ENCODE data around the gene ERC2. TPM values are rescaled to one million over a fixed set of nuclear protein-coding genes. Genes with fewer than 3 reads are reported as not detected.

ERC2 gene
- total and polyA plus RNA-seq, 2 donors (not counting 1 experiment from before 2014, with no cell fraction given) = 0.14 to 0.17 TPM

GRCh38 chr3:56347219-56347871 is 120.9 kb downstream of the ERC2 start:
- no peak overlapping the region for H3K4me3 ChIP-seq (replicated peaks in 1 of 4; ENCODE audit: control extremely low read depth in 1 of 4, insufficient read depth in 1 of 4, low read depth in 3 of 4, low read length in 4 of 4)
- H3K9ac ChIP-seq (ENCODE audit: insufficient read depth, low read length) = no peak overlapping the region
- no peak overlapping the region for H3K4me2 ChIP-seq (ENCODE audit: extremely low read depth, insufficient read depth, low read length)
- no peak overlapping the region for H2AFZ ChIP-seq (ENCODE audit: low read length)
- H3K27ac ChIP-seq (ENCODE audit: insufficient read depth, low read length) = no peak overlapping the region
- H3K4me1 ChIP-seq (ENCODE audit: control insufficient read depth, extremely low read depth, insufficient read depth, low read length) = no peaks in the 10 kb centered on the region
- H3K27me3 ChIP-seq (ENCODE audit: control insufficient read depth, insufficient read depth, low read length) = no peaks in the 10 kb centered on the region
- H3K36me3 ChIP-seq (ENCODE audit: control insufficient read depth, insufficient read depth, low read length) = no peaks in the 10 kb centered on the region
- no peaks in the 10 kb centered on the region for H4K20me1 ChIP-seq (ENCODE audit: control insufficient read depth, extremely low read depth, insufficient read depth, low read length)
- no peaks in the 10 kb centered on the region for H3K9me3 ChIP-seq (ENCODE audit: control insufficient read depth, insufficient read depth, low read depth, low read length)
- DNase-seq (ENCODE audit: low read depth in 2 of 2) = no peak
- H3K79me2 ChIP-seq (ENCODE audit: control insufficient read depth, insufficient read depth, low read length) = no peaks in the 10 kb centered on the region
- no peak for TF ChIP-seq CTCF (conservative IDR thresholded peaks at IDR 0.05 in 1 of 2, IDR thresholded peaks at IDR 0.05 in 1 of 2; ENCODE audit: low read depth in 1 of 2, low read length in 2 of 2)
- no peak for TF ChIP-seq EZH2 (IDR thresholded peaks at IDR 0.05; ENCODE audit: low read length, missing control alignments)

- DNase-seq (ENCODE audit: low read depth in 2 of 2) = no peak
- Histone ChIP-seq H3K9me3 (ENCODE audit: control insufficient read depth, insufficient read depth, low read depth, low read length) (no peaks in the 10 kb centered on the region), H3K4me1 (ENCODE audit: control insufficient read depth, extremely low read depth, insufficient read depth, low read length) (no peaks in the 10 kb centered on the region), H3K27me3 (ENCODE audit: control insufficient read depth, insufficient read depth, low read length) (peaks cover 2% of the 10 kb centered on the region), H3K27ac (ENCODE audit: insufficient read depth, low read length) (no peak overlapping the region), H3K9ac (ENCODE audit: insufficient read depth, low read length) (no peak overlapping the region), H3K4me3 (replicated peaks in 1 of 4; ENCODE audit: control extremely low read depth in 1 of 4, insufficient read depth in 1 of 4, low read depth in 3 of 4, low read length in 4 of 4) (no peak overlapping the region), H4K20me1 (ENCODE audit: control insufficient read depth, extremely low read depth, insufficient read depth, low read length) (no peaks in the 10 kb centered on the region), H3K4me2 (ENCODE audit: extremely low read depth, insufficient read depth, low read length) (no peak overlapping the region), H2AFZ (ENCODE audit: low read length) (no peak overlapping the region), H3K79me2 (ENCODE audit: control insufficient read depth, insufficient read depth, low read length) (no peaks in the 10 kb centered on the region), H3K36me3 (ENCODE audit: control insufficient read depth, insufficient read depth, low read length) (no peaks in the 10 kb centered on the region)
- no peak for TF ChIP-seq EZH2 (IDR thresholded peaks at IDR 0.05; ENCODE audit: low read length, missing control alignments)
- TF ChIP-seq CTCF (conservative IDR thresholded peaks at IDR 0.05 in 1 of 2, IDR thresholded peaks at IDR 0.05 in 1 of 2; ENCODE audit: low read depth in 1 of 2, low read length in 2 of 2) = no peak
Observed at GRCh38 chr3:56342475-56342874, 125.8 kb downstream of the ERC2 start.

GRCh38 chr3:56339671-56340070 is 128.6 kb downstream of the ERC2 start:
- Histone ChIP-seq H3K9ac (ENCODE audit: insufficient read depth, low read length) (no peak overlapping the region), H4K20me1 (ENCODE audit: control insufficient read depth, extremely low read depth, insufficient read depth, low read length) (no peaks in the 10 kb centered on the region), H2AFZ (ENCODE audit: low read length) (no peak overlapping the region), H3K79me2 (ENCODE audit: control insufficient read depth, insufficient read depth, low read length) (no peaks in the 10 kb centered on the region), H3K27ac (ENCODE audit: insufficient read depth, low read length) (no peak overlapping the region), H3K4me2 (ENCODE audit: extremely low read depth, insufficient read depth, low read length) (no peak overlapping the region), H3K36me3 (ENCODE audit: control insufficient read depth, insufficient read depth, low read length) (no peaks in the 10 kb centered on the region), H3K4me1 (ENCODE audit: control insufficient read depth, extremely low read depth, insufficient read depth, low read length) (no peaks in the 10 kb centered on the region), H3K27me3 (ENCODE audit: control insufficient read depth, insufficient read depth, low read length) (peaks cover 2% of the 10 kb centered on the region), H3K9me3 (ENCODE audit: control insufficient read depth, insufficient read depth, low read depth, low read length) (no peaks in the 10 kb centered on the region), H3K4me3 (replicated peaks in 1 of 4; ENCODE audit: control extremely low read depth in 1 of 4, insufficient read depth in 1 of 4, low read depth in 3 of 4, low read length in 4 of 4) (no peak overlapping the region)
- TF ChIP-seq CTCF (conservative IDR thresholded peaks at IDR 0.05 in 1 of 2, IDR thresholded peaks at IDR 0.05 in 1 of 2; ENCODE audit: low read depth in 1 of 2, low read length in 2 of 2) (no peak), EZH2 (IDR thresholded peaks at IDR 0.05; ENCODE audit: low read length, missing control alignments) (no peak)
- no peak for DNase-seq (ENCODE audit: low read depth in 2 of 2)

Data from fibroblast of lung (primary cell).